Esophagus muscularis mucosa (tissue), 4 donors: ENCODE data around the gene RHEBL1. TPM values are rescaled to one million over a fixed set of nuclear protein-coding genes. Genes with fewer than 3 reads are reported as not detected.

Experiments used
- DNase-seq: peaks from one replicate; pipeline ENCODE4 v3.0.0-alpha.2; 2017; ENCODE audit errors: extremely low spot score
- H3K27ac ChIP-seq, 4 donors: fragments of 200-600 bp; sonication (generic); replicated peaks in 1 of 4; 1 replicate in 3 of 4; 2 replicates in 1 of 4; pipeline ENCODE4 v1.5.1; 2016 to 2019; ENCODE audit warnings: mild to moderate bottlenecking in 1 of 4
- H3K27me3 ChIP-seq, 4 donors: fragments of 200-600 bp; sonication (generic); one replicate each; pipeline versions ENCODE4 v1.5.1 to v1.6.0; 2016 to 2019
- H3K36me3 ChIP-seq, 4 donors: fragments of 200-600 bp; sonication (generic); one replicate each; pipeline ENCODE4 v1.5.1; 2016 to 2019
- H3K4me1 ChIP-seq, 4 donors: fragments of 200-600 bp; sonication (generic); one replicate each; pipeline ENCODE4 v1.5.1; 2016 to 2019
- H3K4me3 ChIP-seq, 4 donors: fragments of 200-600 bp; sonication (generic); 1 replicate in 2 of 4; 2 replicates in 2 of 4; pipeline ENCODE4 v1.5.1; 2016 to 2019; ENCODE audit warnings: mild to moderate bottlenecking in 4 of 4, moderate library complexity in 1 of 4
- H3K9me3 ChIP-seq, 4 donors: fragments of 200-600 bp; sonication (generic); 1 replicate in 3 of 4; 2 replicates in 1 of 4; pipeline ENCODE4 v1.5.1; 2016 to 2019
- EP300 ChIP-seq: sonication (generic); formaldehyde crosslinking; IDR thresholded peaks from one replicate; pipeline ENCODE4 v1.6.1; 2017; ENCODE audit warnings: antibody characterized with exemption
- POLR2A ChIP-seq: fragments of 450-650 bp; IDR thresholded peaks from one replicate; pipeline ENCODE4 v1.6.1; 2017; ENCODE audit warnings: antibody characterized with exemption, moderate library complexity, mild to moderate bottlenecking, low read depth
- POLR2AphosphoS5 ChIP-seq, 2 donors: sonication (generic); formaldehyde crosslinking; IDR thresholded peaks; one replicate each; pipeline ENCODE4 v1.6.1; 2017; ENCODE audit warnings: antibody characterized with exemption in 2 of 2
- WGBS: methylation state at CpG from one replicate; pipeline ENCODE4 v1.1.5; 2018; 5-methylcytosine and 5-hydroxymethylcytosine counted together
- intact Hi-C: fragments of 100-400 bp; cut with DNase I; formaldehyde crosslinking; loops from one replicate; pipeline ENCODE4 v1.15.1; 2023
- total RNA-seq, 4 donors: library from RNA; depleted of rRNA; stranded (reverse); fragments of >200 nt; gene quantifications; one replicate each; pipeline versions ENCODE4 v1.1.0 to v1.2.1, GENCODE V29; 2016
- TF ChIP-seq, protein P1 (sequence below), 3 experiments: fragments of 200-600 bp in 2 of 3; fragments of 450-650 bp in 1 of 3; sonication (generic) in 2 of 3; IDR thresholded peaks; one replicate each; pipeline ENCODE4 v1.5.1; 2017 to 2019; ENCODE audit warnings: antibody characterized with exemption in 3 of 3, mild to moderate bottlenecking in 2 of 3, moderate library complexity in 1 of 3

RHEBL1 gene
- total RNA-seq, 4 donors from 2014 or later = 0.40 to 0.97 TPM; not detected in 2

DNA sequence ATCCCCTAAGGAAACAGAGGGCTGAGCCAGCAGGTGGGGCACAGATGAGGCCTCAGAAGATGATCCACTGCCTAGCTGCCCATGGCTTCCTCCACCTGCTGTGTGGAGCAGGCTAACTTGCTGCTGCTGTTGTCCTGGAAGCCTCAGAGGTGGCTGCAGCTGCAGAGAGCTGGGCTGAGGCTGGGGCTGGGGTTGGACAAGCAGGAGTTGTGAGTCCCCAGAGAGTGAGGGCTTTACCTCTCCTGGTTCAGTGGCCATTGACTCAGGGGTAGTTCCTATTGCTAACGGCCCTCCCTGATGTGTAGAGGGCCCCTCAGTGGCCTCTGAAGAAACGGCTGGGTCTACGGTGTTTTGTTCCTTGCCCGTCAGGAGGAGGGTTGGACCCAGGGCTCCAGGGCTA, 37.5 kb downstream of the RHEBL1 start:
- no peak overlapping the region for H3K4me3 ChIP-seq
- intact Hi-C loops = no loop called here
- 74% methylated on average over 4 of the region's 4 CpGs for WGBS
- no peak for TF ChIP-seq POLR2AphosphoS5 (IDR thresholded peaks at IDR 0.05)
- H3K9me3 ChIP-seq = no peaks in the 10 kb centered on the region
- peak overlapping the region in 1 of 4 donors; percentile 10 for H3K27ac ChIP-seq
- H3K27me3 ChIP-seq = no peaks in the 10 kb centered on the region
- no peak for DNase-seq
- H3K4me1 ChIP-seq = peaks cover 0 to 33% (median 25%) of the 10 kb centered on the region in 4 donors
- H3K36me3 ChIP-seq = peaks cover 47 to 99% (median 85%) of the 10 kb centered on the region in 4 donors

- no peak for TF ChIP-seq POLR2A
- TF ChIP-seq POLR2AphosphoS5 (IDR thresholded peaks at IDR 0.05) = no peak
- TF ChIP-seq, protein P1, sequence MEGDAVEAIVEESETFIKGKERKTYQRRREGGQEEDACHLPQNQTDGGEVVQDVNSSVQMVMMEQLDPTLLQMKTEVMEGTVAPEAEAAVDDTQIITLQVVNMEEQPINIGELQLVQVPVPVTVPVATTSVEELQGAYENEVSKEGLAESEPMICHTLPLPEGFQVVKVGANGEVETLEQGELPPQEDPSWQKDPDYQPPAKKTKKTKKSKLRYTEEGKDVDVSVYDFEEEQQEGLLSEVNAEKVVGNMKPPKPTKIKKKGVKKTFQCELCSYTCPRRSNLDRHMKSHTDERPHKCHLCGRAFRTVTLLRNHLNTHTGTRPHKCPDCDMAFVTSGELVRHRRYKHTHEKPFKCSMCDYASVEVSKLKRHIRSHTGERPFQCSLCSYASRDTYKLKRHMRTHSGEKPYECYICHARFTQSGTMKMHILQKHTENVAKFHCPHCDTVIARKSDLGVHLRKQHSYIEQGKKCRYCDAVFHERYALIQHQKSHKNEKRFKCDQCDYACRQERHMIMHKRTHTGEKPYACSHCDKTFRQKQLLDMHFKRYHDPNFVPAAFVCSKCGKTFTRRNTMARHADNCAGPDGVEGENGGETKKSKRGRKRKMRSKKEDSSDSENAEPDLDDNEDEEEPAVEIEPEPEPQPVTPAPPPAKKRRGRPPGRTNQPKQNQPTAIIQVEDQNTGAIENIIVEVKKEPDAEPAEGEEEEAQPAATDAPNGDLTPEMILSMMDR (IDR thresholded peaks at IDR 0.05) = no peak
- no peak for TF ChIP-seq EP300
- no peaks in the 10 kb centered on the region for H3K27me3 ChIP-seq
- peaks cover 0 to 33% (median 25%) of the 10 kb centered on the region in 4 donors for H3K4me1 ChIP-seq
- WGBS = no CpG with 5 or more reads among the region's 8 CpGs
- DNase-seq = no peak
- peaks cover 47 to 99% (median 85%) of the 10 kb centered on the region in 4 donors for H3K36me3 ChIP-seq
- intact Hi-C loops = no loop called here
- H3K4me3 ChIP-seq = no peak overlapping the region
- H3K27ac ChIP-seq = peak overlapping the region in 1 of 4 donors; percentile 2
- no peaks in the 10 kb centered on the region for H3K9me3 ChIP-seq
Measured at GRCh38 chr12:49031573-49032161, 38.1 kb downstream of the RHEBL1 start.

GRCh38 chr12:49030714-49031572, 38.8 kb downstream of the RHEBL1 start:
- no peak for DNase-seq
- peak overlapping the region in 1 of 4 donors; percentile 4 for H3K27ac ChIP-seq
- H3K4me1 ChIP-seq = peaks cover 0 to 33% (median 25%) of the 10 kb centered on the region in 4 donors
- no peaks in the 10 kb centered on the region for H3K27me3 ChIP-seq
- H3K4me3 ChIP-seq = no peak overlapping the region
- TF ChIP-seq EP300 (no peak), POLR2A (no peak), POLR2AphosphoS5 (IDR thresholded peaks at IDR 0.05) (no peak)
- TF ChIP-seq, protein P1 (IDR thresholded peaks at IDR 0.05) = no peak
- intact Hi-C loops = no loop called here
- H3K36me3 ChIP-seq = peaks cover 54 to 100% (median 89%) of the 10 kb centered on the region in 4 donors
- WGBS = 90% methylated on average over 19 of the region's 19 CpGs
- H3K9me3 ChIP-seq = no peaks in the 10 kb centered on the region

GRCh38 chr12:49030119-49030518, 39.7 kb downstream of the RHEBL1 start:
- H3K9me3 ChIP-seq = no peaks in the 10 kb centered on the region
- peaks cover 63 to 100% (median 94%) of the 10 kb centered on the region in 4 donors for H3K36me3 ChIP-seq
- H3K4me3 ChIP-seq = no peak overlapping the region
- no peak for TF ChIP-seq POLR2A
- no peak for TF ChIP-seq EP300
- no peak for TF ChIP-seq POLR2AphosphoS5 (IDR thresholded peaks at IDR 0.05)
- TF ChIP-seq, protein P1 (IDR thresholded peaks at IDR 0.05) = no peak
- H3K27me3 ChIP-seq = no peaks in the 10 kb centered on the region
- intact Hi-C loops = no loop called here
- no peak for DNase-seq
- 86% methylated on average over 8 of the region's 8 CpGs for WGBS
- peaks cover 0 to 33% (median 25%) of the 10 kb centered on the region in 4 donors for H3K4me1 ChIP-seq
- no peak overlapping the region for H3K27ac ChIP-seq

- Histone ChIP-seq H3K27me3 (no peaks in the 10 kb centered on the region), H3K9me3 (no peaks in the 10 kb centered on the region), H3K4me1 (peaks cover 0 to 30% (median 23%) of the 10 kb centered on the region in 4 donors), H3K4me3 (no peak overlapping the region), H3K27ac (no peak overlapping the region), H3K36me3 (peaks cover 65 to 100% (median 94%) of the 10 kb centered on the region in 4 donors)
- WGBS = 82% methylated on average over 4 of the region's 10 CpGs
- TF ChIP-seq POLR2A (no peak), POLR2AphosphoS5 (IDR thresholded peaks at IDR 0.05) (no peak), EP300 (no peak)
- TF ChIP-seq, protein P1 (IDR thresholded peaks at IDR 0.05) = no peak
- DNase-seq = no peak
- intact Hi-C loops = no loop called here
Measured at GRCh38 chr12:49028666-49029275, 41.0 kb downstream of the RHEBL1 start.
